DND-41 (cell line): ENCODE measurements around the gene C10orf143.

Experiments used
- EZH2 ChIP-seq: IDR thresholded peaks from 3 replicates; pipeline ENCODE4 v1.6.1; 2012; ENCODE audit warnings: borderline replicate concordance, low read depth, mild to moderate bottlenecking, moderate library complexity, low read length, inconsistent platforms; ENCODE audit not compliant: severe bottlenecking
- TF ChIP-seq, protein P1 (sequence below): IDR thresholded peaks from 2 replicates; pipeline ENCODE4 v1.5.1; 2012; ENCODE audit warnings: borderline replicate concordance, low read length, moderate library complexity, mild to moderate bottlenecking; ENCODE audit not compliant: poor library complexity, severe bottlenecking; ENCODE audit errors: extremely low read depth

DNA sequence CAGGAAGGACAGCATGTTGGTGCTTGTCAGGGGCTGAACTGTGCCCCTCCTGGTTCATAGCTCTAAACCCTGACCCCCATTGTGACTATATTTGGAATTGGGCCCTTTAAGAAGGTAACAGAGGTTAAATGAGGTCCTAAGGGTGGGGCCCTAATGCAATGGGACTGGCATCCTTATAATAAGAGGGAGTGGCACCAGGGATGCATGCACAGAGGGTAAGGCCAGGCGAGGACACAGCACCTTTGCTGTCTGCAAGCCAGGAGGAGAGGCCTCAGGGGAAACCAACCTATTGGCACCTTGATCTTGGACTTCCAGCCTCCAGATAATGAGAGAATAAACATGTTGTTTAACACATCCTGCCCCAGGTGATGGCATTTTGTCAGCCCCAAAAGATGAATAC lies 85.3 kb downstream of the C10orf143 start:
- TF ChIP-seq EZH2: no peak
- TF ChIP-seq, protein P1, sequence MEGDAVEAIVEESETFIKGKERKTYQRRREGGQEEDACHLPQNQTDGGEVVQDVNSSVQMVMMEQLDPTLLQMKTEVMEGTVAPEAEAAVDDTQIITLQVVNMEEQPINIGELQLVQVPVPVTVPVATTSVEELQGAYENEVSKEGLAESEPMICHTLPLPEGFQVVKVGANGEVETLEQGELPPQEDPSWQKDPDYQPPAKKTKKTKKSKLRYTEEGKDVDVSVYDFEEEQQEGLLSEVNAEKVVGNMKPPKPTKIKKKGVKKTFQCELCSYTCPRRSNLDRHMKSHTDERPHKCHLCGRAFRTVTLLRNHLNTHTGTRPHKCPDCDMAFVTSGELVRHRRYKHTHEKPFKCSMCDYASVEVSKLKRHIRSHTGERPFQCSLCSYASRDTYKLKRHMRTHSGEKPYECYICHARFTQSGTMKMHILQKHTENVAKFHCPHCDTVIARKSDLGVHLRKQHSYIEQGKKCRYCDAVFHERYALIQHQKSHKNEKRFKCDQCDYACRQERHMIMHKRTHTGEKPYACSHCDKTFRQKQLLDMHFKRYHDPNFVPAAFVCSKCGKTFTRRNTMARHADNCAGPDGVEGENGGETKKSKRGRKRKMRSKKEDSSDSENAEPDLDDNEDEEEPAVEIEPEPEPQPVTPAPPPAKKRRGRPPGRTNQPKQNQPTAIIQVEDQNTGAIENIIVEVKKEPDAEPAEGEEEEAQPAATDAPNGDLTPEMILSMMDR: no peak
